NCI-H1092 treated with DMSO at 0.1 percent for 48 hours (cell line): ENCODE results near the gene ERAS.
"Not testable (repeated sequence)": the region's sequence is repeated elsewhere in the genome, so short reads cannot be mapped to it uniquely, and the experiment has no call there.

Experiments used
- DNase-seq: peaks from one replicate; lab custom pipeline; 2025; lab: John Stamatoyannopoulos, UW

The ERAS gene

DNA sequence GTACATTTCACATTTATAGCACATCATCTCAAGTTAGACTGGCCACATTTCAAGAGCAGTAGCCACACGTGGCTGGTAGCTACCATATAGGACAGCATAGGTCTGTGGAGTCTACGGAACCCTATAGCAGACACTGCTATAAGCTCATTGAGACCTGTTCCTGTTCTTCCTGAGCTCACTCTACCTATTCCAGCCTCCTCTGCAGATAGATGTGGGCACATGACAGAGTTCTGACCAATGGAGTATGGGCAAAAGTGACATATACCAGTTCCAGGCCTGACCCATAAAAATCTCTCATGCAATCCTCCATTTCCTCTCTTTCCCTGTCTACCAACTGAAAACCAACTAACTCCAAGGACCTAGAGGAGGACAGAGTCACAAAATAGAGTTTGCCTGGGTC, 28.0 kb upstream of the ERAS start:
- no peak for DNase-seq

DNA sequence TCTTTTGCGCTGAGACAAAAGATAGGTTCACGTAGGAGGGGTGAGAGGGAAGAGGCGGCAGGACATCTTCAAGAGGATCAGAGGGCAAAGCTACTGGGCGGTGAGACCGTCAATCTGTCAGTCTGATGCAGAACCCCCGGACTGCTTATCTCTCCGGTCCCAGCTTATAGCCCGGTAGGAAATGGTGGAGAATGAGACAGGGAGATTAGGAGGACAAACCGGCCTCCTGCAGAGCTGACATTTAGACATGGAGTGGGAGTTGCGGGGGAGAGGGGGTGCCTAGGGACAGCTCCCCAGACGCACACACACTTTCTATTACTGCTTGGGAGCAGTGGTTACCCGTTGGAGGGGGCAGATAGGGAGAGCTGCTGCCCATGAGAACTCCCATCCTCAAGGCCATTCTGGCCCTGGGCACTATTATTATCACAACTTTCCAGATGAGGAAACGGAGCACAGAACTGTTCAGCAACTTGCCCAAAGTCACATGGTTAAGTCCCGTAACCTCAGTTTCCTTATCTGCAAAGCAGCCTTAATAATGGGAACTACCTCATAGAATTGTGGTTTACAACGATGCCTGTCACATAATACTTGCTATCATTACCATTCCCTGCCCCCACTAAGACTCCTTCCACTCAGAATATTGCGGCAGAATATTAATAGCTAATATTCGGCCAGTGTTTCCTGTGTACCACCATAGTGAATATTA, 25.6 kb upstream of the ERAS start:
- no peak for DNase-seq

DNA sequence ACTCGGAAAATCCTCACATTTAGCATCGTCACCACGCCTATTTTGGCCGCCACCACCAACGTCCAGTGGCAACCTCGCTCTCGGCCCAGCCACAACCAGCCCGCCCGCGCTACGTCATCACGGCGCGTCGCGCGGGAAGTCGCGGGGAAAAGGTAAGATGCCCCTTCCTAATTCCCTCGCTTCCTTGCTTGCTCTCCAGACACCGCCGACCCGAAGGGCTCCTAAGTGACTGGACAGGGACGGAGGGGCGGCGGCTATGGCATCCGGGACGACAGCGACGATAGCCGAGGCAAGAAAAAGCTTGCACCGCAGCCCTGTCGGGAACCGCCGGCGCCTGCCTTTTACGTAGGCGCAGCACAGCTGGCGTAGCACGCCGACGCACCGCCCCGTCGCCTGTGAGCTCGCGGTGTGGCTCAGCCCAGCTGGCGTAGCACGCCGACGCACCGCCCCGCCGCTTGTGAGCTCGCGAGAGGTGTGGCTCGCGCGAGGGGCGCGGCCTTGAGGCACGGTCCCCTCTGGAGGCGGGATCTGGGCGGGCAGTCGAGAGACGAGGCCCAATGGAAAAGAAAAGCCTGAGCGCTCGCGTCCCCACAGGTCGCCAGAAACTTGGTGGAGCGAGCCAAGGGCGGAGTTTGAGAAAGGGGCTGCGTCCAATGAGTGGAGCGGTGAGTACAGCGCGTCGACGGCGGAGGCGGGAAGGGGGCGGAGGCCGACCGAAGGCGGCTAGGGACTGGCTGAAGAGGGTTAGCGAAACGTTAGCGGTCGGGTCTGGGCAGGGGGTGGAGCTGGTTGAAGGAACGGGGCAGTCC, 24.8 kb upstream of the ERAS start, which contains the start of gene HDAC6:
Gene HDAC6 (plus strand): TSS at position 788 of the 809 bp plus-strand sequence. CDS start 626 bp downstream, outside the sequence.
- DNase-seq: peak; percentile 99

DNA sequence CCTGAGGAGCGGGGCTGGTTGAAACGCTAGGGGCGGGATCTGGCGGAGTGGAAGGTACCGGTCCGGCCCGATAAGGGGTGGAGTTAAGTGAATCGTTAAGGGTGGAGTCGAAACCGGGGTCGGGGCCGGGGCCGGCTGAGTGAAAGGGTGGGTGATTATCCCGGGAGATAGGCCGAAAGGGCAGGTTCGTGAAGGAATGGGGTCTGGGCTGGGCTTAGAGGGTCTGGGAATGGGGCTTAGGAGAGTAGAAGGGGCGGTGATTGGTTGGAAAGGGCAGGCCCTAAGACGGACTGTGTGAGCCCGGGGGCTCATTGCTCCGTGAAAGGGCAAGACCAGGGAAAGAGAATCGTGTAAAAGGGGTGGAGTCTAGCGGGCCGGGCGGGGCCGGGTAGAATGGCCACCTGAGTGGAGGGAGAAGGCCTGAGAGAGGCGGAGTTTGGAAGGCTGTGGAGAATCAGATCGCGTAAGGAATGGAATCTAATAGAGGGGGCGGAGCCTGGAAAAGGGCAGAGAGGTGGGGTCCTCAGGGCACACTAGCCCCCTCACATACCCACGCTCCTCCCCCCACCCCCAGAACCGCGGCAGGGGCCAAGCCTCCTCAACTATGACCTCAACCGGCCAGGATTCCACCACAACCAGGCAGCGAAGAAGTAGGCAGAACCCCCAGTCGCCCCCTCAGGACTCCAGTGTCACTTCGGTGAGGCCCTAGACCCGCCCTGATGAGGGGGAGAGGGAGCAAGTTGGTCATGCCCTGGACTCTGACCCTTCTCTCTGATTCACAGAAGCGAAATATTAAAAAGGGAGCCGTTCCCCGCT, 24.0 kb upstream of the ERAS start:
- DNase-seq: peak; percentile 89

DNA sequence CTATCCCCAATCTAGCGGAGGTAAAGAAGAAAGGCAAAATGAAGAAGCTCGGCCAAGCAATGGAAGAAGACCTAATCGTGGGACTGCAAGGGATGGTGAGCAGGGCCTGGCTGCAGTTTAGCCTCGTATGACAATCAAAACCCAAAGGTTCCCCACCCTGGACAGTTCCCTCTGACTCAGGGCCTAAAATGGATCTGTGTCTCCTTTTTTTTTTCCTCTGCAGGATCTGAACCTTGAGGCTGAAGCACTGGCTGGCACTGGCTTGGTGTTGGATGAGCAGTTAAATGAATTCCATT, 23.5 kb upstream of the ERAS start:
- DNase-seq: no peak

DNA sequence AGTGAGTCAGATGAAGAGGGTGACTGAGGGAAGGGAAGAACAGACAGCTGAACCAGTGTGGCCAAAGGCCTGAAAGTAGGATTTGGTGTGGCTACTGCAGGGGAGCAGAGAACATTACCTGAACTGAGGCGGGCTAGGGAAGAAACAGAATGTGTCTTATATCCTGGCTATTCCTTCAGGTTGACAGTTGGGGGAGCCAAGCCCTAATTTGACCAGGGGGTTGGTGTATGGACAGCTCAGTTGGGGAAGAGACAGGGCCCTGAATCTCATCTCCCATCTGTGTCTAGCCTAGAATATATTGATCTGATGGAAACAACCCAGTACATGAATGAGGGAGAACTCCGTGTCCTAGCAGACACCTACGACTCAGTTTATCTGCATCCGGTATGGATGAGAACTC, 20.2 kb upstream of the ERAS start:
- no peak for DNase-seq

DNA sequence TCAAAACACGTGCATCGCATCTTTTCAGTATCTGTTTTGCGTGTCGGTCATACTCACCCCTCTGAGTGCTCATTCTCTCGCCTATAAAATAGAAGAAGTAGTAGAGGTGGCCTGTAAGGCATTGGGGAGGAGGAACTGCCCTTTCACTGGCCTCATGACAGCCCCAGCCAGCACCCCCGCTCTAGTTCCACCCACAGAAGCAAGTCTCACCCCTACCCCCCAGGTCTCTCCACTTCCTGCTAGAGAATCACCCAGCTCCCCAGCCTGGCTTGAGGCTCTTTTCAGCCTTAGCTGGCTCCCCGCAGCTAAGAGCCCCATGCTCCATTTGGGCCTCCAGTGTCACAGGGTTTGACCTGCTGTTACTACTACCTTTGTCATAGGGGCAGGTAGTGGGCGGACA, 12.7 kb upstream of the ERAS start:
- DNase-seq: no peak

DNA sequence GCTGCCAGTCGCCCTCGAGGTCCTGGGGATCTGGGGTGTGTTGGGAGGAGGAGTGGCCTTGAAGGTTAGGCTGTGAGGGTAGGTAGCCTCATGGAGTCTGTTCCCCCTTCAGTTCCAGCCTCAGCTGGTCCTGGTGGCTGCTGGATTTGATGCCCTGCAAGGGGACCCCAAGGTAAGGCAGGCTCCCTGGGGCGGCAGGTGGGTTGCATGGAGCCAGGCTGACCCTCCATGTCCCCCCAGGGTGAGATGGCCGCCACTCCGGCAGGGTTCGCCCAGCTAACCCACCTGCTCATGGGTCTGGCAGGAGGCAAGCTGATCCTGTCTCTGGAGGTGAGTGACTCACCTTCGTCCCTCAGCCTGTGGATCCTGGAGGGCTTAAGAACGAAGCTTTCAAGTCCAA, 11.6 kb upstream of the ERAS start:
- no peak for DNase-seq

DNA sequence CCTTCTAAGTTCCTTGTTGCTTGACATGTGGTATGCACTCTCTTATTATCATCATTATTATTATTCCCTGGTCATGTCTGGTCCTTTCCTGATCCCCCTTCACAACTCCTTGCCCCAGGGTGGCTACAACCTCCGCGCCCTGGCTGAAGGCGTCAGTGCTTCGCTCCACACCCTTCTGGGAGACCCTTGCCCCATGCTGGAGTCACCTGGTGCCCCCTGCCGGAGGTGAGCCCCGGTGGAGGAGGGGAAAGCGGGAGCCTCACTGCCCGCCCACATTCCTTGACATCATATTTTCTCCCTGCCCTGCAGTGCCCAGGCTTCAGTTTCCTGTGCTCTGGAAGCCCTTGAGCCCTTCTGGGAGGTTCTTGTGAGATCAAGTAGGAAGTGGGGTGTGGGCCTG, 11.0 kb upstream of the ERAS start:
- no peak for DNase-seq

DNA sequence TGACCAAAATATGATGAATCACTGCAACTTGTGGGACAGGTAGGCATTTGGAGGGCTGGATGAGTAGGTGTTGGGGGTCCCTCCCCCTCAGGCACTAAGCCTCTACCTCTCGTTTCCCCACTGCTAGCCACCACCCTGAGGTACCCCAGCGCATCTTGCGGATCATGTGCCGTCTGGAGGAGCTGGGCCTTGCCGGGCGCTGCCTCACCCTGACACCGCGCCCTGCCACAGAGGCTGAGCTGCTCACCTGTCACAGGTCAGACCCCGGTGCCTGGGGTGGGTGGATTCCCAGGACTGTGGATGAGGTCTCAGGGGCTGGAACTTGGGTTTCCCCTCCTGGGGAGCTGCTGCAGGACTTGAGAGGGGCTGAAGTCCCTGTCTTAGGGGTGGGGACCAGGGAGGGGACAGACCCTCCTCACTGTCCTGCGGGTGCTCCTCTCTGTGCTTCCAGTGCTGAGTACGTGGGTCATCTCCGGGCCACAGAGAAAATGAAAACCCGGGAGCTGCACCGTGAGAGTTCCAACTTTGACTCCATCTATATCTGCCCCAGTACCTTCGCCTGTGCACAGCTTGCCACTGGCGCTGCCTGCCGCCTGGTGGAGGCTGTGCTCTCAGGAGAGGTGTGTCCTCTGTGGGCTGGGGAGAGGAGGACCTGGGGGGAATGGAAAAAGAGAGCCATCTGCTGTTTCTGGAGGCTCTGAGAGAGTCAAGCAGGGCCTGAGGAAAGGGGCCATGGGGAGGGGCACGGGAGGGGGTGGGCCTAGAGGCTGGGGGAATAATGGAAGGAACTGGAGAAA, 10.1 kb upstream of the ERAS start:
- no peak for DNase-seq

DNA sequence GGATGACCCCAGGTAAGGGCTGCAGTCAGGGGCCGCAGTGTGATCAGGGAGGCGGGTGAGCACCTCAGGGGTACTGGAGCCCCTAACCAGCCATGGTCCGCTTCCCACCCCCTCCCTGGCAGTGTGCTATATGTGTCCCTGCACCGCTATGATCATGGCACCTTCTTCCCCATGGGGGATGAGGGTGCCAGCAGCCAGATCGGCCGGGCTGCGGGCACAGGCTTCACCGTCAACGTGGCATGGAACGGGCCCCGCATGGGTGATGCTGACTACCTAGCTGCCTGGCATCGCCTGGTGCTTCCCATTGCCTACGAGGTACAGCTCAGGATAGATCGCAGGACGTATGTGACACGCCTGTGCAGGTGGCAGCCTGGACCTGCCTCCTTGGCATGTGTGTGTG, 8.2 kb upstream of the ERAS start:
- no peak for DNase-seq

DNA sequence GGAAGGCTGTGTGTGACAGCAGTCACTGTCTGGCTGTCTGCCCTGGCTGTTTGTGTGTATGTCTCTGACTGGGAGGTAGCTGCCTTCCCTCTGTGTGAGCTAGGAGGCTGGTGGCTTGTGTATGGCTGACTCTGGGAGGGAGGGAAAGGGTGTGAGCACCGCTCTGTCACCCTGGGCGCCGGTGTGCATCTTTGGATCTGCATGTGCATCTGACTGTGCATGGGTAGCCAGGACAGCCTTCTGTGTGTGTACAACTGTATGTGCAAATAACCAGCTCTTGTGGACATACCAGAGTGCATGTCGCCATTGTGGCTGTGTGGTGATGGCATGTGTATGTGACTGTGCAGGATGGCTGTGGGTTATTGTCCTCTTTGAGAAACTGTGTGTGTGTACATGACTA, 7.4 kb upstream of the ERAS start:
- DNase-seq: no peak

DNA sequence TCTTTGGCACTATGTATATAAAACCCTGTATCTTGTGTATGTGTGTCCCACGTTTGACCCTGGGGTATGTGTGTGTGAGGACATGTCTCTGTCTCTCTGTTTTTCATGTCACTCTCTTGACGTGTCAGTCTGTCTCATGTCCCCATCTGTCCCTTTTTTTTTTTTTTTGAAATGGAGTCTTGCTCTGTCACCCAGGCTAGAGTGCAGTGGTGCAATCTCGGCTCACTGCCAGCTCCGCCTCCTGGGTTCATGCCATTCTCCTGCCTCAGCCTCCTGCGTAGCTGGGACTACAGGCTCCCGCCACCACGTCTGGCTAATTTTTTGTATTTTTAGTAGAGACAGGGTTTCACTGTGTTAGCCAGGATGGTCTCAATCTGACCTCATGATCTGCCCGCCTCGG, 6.9 kb upstream of the ERAS start:
- not testable (repeated sequence) for DNase-seq

DNA sequence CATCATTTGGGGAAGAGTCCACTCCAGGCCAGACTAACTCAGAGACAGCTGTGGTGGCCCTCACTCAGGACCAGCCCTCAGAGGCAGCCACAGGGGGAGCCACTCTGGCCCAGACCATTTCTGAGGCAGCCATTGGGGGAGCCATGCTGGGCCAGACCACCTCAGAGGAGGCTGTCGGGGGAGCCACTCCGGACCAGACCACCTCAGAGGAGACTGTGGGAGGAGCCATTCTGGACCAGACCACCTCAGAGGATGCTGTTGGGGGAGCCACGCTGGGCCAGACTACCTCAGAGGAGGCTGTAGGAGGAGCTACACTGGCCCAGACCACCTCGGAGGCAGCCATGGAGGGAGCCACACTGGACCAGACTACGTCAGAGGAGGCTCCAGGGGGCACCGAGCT, 3.3 kb upstream of the ERAS start:
- DNase-seq: no peak

DNA sequence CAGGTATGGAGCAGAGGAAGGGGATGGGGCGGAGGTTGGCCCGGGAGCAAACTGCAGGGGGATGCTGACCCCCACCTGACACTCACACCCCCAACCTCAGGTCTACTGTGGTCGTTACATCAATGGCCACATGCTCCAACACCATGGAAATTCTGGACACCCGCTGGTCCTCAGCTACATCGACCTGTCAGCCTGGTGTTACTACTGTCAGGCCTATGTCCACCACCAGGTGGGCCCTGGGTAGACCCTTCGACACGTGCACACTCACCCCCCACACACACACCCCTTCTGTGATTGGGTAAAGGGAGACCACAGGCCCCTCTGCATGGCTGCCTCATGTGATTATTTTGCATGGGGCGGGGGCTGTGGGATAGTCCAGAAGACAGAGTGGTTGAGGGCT, 2.2 kb upstream of the ERAS start:
- no peak for DNase-seq

DNA sequence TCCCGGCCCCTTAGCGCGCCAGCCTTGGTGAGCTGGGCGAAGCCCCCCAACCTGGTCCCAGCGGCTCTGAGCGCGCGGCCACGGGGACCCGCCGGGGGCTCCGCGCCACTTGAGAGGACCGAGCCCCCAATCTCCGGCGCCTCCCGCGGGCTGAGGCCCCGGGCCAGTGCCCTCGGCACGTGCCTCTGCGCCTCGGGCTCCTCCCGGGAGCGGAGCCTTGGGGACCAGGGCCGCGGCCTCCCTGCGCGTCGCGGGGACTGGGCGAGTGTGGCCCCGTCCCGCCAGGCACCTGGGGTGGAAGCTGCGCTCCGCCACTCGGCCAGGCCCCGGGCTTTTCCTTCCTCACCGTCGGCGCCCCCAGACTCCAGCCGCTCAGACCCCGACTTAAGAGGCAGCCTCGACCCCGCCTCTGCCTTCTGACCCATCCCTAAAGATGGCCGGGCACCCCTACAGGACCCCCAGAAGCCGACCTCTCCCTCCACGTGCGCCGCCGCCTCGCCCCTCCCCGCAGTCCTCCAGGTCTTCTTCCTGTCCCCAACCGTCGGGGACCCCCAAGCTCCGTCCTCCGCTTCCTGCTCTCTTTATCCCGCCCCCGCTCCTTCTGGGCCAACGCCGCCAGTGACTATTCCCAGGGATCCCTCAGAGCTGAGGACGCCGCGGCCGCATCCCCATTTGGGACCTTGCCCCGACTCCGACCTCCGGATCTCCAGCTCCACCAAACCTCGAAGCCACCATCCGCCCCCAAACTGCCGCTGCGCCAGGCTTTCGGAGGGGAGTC, 752 bp downstream of the ERAS start:
- no peak for DNase-seq

DNA sequence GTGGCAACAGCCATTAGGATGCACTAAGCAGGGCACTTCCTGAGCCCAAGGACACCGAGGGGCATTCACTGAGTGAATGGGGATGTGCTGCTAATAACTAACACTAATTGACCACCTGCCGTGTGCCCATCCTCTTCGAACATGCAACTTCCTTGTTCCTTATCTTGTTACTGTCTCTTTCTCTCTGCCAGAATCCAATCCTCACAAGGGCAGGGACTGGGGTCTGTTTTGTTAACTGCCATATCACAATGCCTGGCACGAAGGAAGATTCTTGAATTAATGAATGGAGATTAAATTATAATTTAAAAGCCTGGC, 1.3 kb downstream of the ERAS start:
- no peak for DNase-seq

DNA sequence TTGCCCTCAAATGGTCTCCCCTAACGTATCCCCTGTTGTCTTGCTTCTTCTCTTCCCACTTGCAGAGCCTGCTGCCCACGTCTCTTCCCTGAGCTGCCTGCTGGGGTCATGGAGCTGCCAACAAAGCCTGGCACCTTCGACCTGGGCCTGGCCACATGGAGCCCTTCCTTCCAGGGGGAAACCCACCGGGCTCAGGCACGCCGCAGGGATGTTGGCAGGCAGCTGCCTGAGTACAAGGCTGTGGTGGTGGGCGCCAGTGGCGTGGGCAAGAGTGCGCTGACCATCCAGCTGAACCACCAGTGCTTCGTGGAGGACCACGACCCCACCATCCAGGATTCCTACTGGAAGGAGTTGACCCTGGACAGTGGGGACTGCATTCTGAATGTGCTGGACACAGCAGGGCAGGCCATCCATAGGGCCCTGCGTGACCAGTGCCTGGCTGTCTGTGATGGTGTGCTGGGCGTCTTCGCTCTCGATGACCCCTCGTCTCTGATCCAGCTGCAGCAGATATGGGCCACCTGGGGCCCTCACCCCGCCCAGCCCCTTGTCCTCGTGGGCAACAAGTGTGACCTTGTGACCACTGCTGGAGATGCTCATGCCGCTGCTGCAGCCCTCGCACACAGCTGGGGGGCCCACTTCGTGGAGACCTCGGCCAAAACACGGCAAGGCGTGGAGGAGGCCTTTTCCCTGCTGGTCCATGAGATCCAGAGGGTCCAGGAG, 2.9 kb downstream of the ERAS start:
- no peak for DNase-seq

DNA sequence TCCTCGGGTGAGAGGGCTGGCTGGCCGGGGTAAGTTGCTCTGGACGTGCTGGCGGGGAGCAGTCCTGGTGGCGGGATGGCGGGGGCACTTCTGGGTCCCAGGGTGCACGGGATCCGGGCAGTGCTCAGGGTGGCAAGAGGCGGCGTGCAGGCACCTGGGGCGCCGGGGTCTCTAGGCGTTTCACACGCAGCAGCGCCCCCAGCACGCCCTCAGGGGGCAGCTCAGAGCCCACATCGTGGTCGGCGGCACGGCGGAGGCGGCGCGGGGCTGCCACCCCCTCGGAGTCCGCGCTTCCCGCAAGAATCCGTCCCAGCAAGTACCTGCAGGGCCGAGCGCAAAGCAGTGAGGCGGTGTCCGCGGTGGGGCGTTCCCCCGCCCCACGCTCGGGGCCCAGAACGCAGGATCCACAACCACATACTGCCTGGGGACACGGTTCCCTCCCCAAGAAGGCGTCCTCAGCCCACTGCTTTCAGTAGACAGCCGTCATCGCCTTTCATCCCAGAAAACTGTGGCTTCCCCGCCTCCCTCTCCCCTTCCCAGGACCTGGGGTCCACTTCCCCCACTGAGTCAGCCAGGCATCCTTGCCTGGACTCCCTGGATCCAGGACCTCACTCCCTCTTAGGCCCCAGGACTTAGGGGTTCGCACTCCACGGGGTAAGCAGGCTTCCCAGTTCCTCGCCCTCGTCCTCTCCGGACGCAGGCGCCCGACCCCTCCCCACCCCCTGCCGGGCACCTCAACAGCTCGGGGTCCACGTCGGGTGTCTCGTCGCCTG, 5.0 kb downstream of the ERAS start:
- DNase-seq: no peak

DNA sequence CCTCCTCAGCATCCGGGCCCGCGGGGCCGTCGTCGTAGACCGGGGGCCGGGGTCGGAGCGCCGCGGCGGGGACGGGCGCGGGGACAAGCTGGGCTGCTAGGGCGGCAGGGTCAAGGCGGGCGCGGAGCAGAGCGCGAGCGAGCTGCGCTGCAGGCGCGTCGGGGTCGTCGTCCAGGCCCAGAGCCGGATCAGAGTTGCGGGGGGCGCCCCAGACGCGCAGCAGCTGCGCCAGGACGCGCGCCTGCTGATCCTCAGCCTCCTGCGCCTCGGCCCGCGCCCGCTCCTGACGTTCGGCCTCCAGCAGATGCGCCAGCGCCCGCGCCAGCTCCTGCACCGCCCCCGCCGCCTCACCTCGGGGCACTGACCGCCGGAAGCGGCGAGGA, 5.6 kb downstream of the ERAS start:
- no peak for DNase-seq
